Measurements from ENCODE around the gene ZMYND8.
"Not testable (repeated sequence)": the region's sequence is repeated elsewhere in the genome, so short reads cannot be mapped to it uniquely, and the experiment has no call there.

Gene ZMYND8

DNA sequence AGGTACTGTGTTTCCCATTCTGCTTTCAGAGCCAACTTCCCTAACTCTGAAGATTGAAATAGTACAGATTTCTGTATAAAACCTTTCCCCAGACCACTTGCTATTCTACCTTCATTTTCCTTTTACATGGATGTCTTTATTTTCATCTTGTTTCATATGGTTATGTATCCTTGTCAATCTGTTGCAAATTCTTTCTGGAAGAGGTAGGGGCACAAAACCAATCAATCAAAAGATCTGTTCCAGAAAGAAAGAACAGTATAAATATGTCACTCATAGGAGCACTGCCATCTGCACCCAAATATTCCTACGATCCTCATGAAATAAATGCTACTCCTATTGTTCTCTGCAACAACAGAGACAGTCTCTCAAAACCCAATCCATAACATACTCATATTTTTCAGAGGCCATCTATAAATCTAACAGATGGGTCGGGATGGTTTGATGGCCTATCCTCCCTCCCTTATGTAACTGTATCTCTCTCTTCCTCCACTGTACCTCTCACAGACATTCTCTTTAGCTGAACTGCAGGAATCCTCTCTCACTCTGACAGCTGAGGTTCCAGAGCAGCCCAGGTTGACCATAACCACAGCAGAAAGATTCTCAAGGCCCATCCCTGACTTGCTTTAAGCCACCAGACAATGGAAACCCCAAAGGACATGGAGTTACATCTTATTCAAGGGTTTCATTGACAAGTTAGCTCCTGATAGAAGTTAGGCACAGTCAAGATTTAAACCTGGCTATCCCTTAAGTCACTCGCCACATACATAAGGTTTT lies 112.8 kb downstream of the ZMYND8 start:
- Histone ChIP-seq H3K27me3 (ENCODE audit: insufficient read depth, poor library complexity, severe bottlenecking) (no peaks in the 10 kb centered on the region), H3K4me1 (ENCODE audit: insufficient read depth, poor library complexity, severe bottlenecking) (no peaks in the 10 kb centered on the region), H3K9me3 (ENCODE audit: severe bottlenecking) (no peaks in the 10 kb centered on the region), H3K4me3 (ENCODE audit: severe bottlenecking) (no peak overlapping the region), H3K36me3 (ENCODE audit: low read depth) (peaks cover 91% of the 10 kb centered on the region), H3K27ac (ENCODE audit: poor library complexity, severe bottlenecking) (no peak overlapping the region)
- ATAC-seq (ENCODE audit: low read depth) (no peak), DNase-seq (ENCODE audit: low spot score) (no peak)
- TF ChIP-seq, protein P1, sequence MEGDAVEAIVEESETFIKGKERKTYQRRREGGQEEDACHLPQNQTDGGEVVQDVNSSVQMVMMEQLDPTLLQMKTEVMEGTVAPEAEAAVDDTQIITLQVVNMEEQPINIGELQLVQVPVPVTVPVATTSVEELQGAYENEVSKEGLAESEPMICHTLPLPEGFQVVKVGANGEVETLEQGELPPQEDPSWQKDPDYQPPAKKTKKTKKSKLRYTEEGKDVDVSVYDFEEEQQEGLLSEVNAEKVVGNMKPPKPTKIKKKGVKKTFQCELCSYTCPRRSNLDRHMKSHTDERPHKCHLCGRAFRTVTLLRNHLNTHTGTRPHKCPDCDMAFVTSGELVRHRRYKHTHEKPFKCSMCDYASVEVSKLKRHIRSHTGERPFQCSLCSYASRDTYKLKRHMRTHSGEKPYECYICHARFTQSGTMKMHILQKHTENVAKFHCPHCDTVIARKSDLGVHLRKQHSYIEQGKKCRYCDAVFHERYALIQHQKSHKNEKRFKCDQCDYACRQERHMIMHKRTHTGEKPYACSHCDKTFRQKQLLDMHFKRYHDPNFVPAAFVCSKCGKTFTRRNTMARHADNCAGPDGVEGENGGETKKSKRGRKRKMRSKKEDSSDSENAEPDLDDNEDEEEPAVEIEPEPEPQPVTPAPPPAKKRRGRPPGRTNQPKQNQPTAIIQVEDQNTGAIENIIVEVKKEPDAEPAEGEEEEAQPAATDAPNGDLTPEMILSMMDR (IDR thresholded peaks at IDR 0.05; ENCODE audit: poor library complexity, severe bottlenecking) = no peak

DNA sequence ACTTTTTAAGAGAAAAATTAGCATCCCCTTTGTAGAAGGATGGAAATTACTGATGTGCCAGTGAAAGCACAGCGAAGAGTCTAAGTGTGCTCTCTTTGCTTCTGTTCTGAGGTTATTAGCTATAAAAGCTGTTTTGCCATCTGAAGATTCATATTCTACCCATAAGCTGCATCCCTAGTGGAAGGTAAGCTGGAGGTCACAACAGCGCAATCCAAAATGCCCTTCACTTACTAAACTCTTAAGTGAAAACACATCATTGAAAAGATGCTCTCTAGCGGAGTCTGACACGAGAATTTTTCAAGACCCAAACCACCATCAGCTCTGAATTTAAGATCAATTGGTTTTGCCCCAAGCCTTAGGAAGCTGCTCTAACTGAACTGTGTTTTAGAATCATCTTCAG lies 113.5 kb downstream of the ZMYND8 start:
- Histone ChIP-seq H3K27ac (ENCODE audit: poor library complexity, severe bottlenecking) (no peak overlapping the region), H3K9me3 (ENCODE audit: severe bottlenecking) (no peaks in the 10 kb centered on the region), H3K4me3 (ENCODE audit: severe bottlenecking) (no peak overlapping the region), H3K4me1 (ENCODE audit: insufficient read depth, poor library complexity, severe bottlenecking) (no peaks in the 10 kb centered on the region), H3K27me3 (ENCODE audit: insufficient read depth, poor library complexity, severe bottlenecking) (no peaks in the 10 kb centered on the region), H3K36me3 (ENCODE audit: low read depth) (peaks cover 91% of the 10 kb centered on the region)
- DNase-seq (ENCODE audit: low spot score) (no peak), ATAC-seq (ENCODE audit: low read depth) (no peak)
- TF ChIP-seq, protein P1 (IDR thresholded peaks at IDR 0.05; ENCODE audit: poor library complexity, severe bottlenecking) = no peak

DNA sequence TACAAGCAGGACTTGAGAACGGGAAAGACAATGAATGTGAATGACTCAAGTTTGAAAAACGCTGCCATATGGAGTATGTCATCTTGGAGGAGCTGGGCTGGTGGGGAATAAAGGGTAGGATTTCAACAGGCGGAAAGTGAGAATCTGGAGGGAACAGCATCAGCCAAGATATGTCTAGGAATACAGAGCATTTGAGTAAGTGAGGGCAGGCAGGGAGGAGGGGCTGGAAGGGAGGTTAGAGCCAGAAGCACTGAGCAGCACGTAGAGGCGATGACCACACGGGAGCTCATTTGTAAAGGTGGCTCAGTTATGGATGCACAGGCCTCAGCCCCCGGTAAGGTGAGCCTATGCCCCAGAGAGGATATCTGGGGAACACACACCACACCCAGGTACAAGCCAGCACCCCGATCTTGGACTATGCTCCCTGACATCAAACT lies 115.1 kb downstream of the ZMYND8 start:
- DNase-seq (ENCODE audit: low spot score) = no peak
- Histone ChIP-seq H3K27me3 (ENCODE audit: insufficient read depth, poor library complexity, severe bottlenecking) (no peaks in the 10 kb centered on the region), H3K4me1 (ENCODE audit: insufficient read depth, poor library complexity, severe bottlenecking) (no peaks in the 10 kb centered on the region), H3K36me3 (ENCODE audit: low read depth) (peaks cover 91% of the 10 kb centered on the region), H3K9me3 (ENCODE audit: severe bottlenecking) (no peaks in the 10 kb centered on the region), H3K4me3 (ENCODE audit: severe bottlenecking) (no peak overlapping the region), H3K27ac (ENCODE audit: poor library complexity, severe bottlenecking) (no peak overlapping the region)
- TF ChIP-seq, protein P1 (IDR thresholded peaks at IDR 0.05; ENCODE audit: poor library complexity, severe bottlenecking) = no peak
- ATAC-seq (ENCODE audit: low read depth) = peak; percentile 37; the same call in 1 of the 3 replicates

DNA sequence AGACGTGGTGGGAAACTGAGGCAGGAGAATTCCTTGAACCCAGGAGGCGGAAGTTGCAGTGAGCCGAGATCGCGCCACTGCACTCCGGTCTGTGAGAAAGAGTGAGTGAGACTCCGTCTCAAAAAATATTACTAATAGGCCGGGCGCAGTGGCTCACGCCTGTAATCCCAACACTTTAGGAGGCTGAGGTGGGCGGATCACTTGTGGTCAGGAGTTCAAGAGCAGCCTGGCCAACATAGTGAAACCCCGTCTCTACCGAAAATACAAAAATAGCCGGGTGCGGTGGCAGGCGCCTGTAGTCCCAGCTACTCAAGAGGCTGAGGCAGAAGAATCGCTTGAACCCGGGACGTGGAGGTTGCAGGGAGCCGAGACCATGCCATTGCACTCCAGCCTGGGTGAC lies 116.4 kb downstream of the ZMYND8 start:
- not testable (repeated sequence) for ATAC-seq (ENCODE audit: low read depth); H3K9me3 ChIP-seq (ENCODE audit: severe bottlenecking); H3K4me3 ChIP-seq (ENCODE audit: severe bottlenecking); H3K27ac ChIP-seq (ENCODE audit: poor library complexity, severe bottlenecking); DNase-seq (ENCODE audit: low spot score); H3K27me3 ChIP-seq (ENCODE audit: insufficient read depth, poor library complexity, severe bottlenecking); H3K4me1 ChIP-seq (ENCODE audit: insufficient read depth, poor library complexity, severe bottlenecking)
- H3K36me3 ChIP-seq (ENCODE audit: low read depth) = peaks cover 91% of the 10 kb centered on the region

DNA sequence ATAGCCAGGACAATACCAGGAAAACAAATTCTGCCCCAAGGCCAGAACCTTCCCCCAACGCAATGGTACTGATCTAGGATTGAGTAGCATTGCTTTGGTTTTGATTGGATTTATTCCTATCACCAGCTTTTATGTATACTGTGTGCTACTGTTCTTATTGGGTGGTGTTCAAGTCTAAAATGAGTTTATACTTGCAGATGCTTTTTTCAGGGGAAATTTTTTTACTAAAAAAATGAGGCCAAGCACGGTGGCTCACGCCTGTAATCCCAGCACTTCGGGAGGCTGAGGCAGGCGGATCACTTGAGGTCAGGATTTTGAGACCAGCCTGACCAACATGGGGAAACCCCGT lies 116.8 kb downstream of the ZMYND8 start:
- H3K27ac ChIP-seq (ENCODE audit: poor library complexity, severe bottlenecking) = no peak overlapping the region

More for the DNA sequence above, 116.8 kb downstream of the ZMYND8 start:
- Histone ChIP-seq H3K27me3 (ENCODE audit: insufficient read depth, poor library complexity, severe bottlenecking) (no peaks in the 10 kb centered on the region), H3K4me1 (ENCODE audit: insufficient read depth, poor library complexity, severe bottlenecking) (no peaks in the 10 kb centered on the region), H3K36me3 (ENCODE audit: low read depth) (peaks cover 91% of the 10 kb centered on the region), H3K4me3 (ENCODE audit: severe bottlenecking) (no peak overlapping the region), H3K9me3 (ENCODE audit: severe bottlenecking) (no peaks in the 10 kb centered on the region)
- ATAC-seq (ENCODE audit: low read depth) (no peak), DNase-seq (ENCODE audit: low spot score) (no peak)
- TF ChIP-seq, protein P1 (IDR thresholded peaks at IDR 0.05; ENCODE audit: poor library complexity, severe bottlenecking) = no peak

Data from RWPE2 (cell line).